Activated effector memory CD4-positive, alpha-beta T cell treated with anti-CD3 and anti-CD28 coated beads, Interleukin-2, amount 50 U/mL, for 16 hours (primary cell): ENCODE measurements around the gene ITGB3.
A peak's percentile ranks its signal among the peaks of the same experiment; 100 is the strongest.

Source experiments
- DNase-seq: peaks from one replicate; pipeline ENCODE4 v3.0.0-alpha.2; 2020

Gene ITGB3

DNA sequence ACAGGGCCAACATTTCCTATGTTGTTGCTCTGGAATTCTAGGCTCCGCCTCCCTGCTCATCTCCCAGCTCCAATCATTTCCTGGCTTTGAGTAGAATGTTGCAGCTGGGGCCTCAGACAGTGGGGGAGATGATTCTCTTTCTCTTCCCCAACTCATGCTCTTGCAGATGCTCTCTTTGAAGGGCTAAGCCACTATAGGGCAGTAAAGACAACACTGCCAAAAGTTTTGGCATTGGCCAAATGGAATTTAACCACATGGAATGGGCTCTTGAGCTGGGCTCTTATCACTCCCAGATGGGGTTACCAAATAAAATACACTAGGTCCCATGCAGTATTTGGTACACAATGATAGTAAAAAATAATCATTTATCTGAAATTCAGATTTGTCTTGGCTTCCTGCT, 50.6 kb downstream of the ITGB3 start:
- DNase-seq = no peak

DNA sequence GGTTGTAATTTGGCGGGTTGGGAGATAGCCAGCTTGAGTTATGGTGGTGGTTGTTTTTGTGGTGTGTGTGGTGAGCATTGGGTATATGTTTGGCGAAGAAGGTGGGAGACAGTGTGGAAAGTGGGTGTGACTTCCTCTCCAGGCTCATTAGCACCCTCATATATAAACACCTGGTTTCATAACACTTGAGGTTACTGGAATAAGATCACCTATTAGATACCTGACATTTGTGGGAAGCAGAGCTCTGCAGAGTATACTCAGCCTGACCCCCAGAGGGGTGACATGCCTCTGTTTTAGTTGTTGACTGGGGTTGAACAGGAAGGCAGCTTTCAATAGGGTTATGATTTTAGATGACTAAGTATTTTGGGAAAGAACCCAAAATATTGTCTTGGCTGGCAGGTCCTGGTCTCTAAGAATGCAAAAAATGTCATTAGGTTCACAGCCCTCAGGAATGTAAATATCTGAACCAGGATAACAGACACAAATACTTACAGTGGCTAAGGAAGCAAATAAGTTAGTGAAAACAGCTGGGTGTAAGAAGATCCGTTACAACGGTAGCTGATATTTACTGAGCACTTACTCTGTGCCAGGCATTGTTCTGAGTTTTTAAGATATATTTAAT, 51.8 kb downstream of the ITGB3 start:
- DNase-seq = no peak

DNA sequence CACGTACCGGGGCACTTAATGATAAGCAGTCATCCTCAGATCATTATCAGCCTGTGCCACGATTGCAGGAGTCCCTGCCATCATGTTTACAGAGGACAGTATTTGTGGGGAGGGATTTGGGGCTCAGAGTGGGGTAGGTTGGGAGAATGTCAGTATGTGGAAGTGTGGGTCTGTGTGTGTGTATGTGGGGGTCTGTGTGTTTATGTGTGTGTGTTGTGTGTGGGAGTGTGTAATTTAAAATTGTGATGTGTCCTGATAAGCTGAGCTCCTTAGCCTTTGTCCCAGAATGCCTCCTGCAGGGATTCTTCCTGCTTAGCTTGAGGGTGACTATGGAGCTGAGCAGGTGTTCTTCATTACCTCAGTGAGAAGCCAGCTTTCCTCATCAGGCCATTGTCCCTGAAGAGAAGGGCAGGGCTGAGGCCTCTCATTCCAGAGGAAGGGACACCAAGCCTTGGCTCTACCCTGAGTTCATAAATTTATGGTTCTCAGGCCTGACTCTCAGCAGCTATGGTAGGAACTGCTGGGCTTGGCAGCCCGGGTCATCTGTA, 56.6 kb downstream of the ITGB3 start:
- DNase-seq = no peak

DNA sequence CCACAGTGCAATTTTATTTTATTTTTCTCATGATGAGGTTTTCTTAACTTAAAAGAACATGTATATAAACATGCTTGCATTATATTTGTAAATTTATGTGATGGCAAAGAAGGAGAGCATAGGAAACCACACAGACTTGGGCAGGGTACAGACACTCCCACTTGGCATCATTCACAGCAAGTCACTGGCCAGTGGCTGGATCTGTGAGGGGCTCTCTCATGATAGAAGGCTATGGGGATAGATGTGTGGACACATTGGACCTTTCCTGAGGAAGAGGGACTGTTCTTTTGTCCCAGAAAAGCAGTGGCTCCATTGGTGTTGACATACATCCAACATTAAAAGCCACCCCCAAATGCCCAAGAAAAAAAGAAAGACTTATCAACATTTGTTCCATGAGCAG, 57.8 kb downstream of the ITGB3 start:
- no peak for DNase-seq

DNA sequence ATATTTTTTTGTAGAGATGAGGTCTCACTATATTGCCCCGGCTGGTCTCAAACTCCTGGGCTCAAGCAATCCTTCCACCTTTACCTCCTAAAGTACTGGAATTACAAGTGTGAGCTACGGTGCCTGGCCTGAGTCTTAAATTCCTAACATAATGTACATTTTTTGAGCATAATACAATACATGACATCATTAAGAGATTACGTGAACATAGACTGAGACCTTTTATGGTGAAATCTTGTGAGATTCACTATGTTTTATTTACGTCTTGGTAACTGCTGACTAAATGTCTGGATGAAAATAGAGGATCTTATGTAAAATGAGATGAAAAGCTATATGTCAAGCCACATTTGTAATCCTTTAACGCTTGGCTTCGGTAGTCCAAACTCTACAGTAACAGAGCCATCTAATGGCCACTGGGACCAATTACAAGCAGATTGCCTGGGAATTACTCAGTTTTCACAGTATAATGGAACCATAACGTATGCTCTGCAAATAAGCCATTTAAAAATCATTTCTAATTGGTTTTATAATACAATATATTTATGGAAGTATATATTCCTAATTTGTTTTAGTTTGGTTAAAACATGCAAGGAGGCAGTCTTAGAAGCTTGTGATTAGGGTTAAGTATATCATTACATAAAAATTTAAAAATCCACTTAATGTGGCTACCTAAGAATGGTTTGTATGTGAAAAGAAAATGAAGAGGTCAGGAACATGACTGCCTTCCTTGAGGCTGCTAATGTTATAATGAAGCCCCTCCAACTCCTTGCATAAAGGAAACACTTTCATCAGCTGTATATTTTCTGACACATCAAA, 62.0 kb downstream of the ITGB3 start:
- DNase-seq = no peak

DNA sequence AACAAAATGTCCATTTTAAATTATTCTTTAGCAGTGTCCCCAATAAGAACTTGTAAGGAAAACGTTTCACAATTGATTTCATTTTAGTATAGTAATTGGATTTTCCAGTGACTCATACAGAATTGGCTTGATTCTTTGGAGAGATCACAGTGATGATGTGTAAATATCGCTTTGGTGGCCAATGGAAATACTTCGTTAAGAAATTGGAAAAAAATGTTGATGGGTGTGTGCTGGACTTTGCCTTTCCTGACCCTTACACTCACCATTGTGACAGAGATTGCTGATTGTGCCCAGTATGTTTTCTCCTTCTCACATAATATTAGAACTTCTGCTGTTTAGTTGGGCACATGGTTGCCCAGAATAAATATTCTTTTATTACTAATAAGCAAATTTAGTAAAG, 62.7 kb downstream of the ITGB3 start:
- no peak for DNase-seq

DNA sequence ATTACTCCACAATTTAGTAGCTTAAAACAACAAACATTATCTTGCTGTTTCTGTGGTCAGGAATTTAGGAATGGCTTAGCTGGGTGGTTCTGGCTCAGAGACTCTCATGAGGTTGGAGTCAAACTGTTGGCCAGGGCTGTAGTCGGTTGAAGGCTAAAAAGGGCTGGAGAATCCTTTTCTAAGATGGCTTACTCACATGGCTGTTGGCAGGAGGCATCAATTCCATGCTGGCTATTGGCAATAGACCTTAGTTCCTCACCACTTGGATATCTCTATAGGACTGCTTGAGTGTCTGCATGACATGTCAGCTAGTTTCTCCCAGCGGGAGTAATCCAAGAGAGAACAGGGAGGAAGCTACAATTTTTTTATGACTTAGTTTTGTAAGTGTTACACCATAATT, 63.5 kb downstream of the ITGB3 start:
- no peak for DNase-seq

DNA sequence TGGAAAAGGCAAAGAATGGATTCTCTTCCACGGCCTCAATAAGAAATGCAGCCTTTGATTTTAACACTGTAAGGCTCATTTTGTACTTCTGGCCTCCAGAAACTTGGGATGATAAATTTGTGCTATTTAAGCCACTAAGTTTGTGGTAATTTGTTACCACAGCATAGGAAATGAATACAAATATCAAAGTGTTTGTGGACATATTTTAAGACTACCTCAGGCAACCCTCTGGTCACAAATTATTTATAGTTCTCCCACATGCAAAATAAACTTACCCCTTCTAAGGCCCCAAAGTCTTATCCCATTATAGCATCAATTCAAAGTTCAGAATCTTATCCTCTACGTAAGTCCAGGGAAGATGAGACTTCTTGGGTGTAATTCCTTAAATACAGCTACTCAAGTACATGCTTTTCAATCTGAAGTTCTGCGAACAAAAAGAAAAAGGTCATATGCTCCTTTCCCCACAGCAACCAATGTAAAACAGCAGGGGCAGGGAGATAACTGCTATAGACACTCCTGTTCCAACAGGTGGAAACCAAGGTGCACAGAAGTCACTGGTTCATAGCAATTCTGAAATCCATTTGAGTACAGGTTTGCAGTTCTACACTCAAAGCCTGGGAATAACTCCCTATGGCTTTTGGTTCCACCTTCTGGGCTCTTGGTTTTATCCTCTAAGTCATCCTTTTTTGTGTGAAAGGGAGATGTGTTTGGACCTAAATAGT, 64.7 kb downstream of the ITGB3 start:
- DNase-seq = no peak

DNA sequence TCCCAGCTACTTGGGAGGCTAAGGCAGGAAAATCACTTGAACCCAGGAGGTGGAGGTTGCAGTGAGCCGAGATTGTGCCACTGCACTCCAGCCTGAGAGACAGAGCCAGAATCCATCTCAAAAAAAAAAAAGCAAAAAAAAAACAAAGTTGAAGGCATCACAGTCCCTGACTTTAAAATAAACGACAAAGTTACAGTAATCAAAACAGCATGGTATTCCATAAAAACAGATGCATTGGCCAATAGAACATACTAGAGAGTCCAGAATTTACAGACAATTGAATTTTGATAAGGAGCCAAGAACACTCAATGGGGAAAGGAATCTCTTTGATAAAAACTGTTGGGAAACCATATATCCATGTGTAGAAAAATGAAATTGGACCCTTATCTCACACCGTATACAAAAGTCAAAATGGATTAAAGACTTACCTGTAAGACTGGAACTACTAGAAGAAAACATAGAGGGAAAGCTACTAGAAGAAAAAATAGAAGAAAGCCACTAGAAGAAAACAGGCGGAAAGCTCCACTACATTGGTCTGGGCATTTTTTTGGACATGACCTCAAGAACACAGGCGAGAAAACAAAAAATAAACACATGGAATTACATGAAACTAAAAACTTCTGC, 67.4 kb downstream of the ITGB3 start:
- DNase-seq = no peak

DNA sequence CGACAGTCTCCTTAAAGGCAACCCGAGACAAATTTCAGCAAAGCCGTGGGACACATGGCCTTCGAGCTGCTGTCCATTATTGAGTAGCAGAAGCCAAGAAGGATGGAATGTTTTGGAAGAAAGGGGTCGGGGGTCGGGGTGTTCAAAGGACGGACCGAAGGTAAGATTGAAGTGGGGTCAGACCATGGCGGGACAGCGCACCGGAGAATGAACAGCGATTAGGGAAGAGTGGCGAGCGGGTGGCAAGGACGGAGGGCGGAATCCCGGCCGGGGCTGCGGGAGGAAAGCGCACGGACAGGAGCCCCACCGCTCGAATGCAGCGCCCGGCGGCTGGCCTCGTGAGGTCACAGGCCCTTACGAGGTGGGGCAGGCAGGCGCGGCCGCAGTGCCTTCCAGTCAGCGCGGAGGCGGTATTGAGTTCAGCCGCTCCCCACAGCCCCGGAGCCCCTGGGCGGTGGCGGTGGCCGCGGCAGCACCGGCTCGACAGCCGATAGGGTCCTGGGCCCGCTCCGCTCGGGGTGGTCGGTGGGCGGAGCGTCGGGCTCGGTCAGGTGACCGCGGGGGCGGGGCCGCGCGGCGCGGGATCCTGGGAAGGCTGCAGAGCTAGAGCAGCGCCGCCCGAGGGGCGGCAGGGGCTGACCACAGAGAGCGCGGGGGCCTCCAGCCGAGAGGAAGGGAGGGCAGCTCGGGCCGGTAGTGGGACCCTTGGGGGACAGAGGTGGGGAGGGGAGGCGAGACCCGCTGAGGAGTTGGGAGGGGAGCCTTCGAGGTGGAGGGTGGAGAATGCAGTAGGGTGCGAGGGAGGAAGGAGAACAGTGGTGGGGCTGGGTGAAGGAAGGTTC, 70.0 kb downstream of the ITGB3 start, which contains the start of gene EFCAB13:
TSS of gene EFCAB13 (plus strand) at position 574 of the 842 bp plus-strand sequence. CDS start 4,399 bp downstream, outside the sequence.
- peak; percentile 91 for DNase-seq

DNA sequence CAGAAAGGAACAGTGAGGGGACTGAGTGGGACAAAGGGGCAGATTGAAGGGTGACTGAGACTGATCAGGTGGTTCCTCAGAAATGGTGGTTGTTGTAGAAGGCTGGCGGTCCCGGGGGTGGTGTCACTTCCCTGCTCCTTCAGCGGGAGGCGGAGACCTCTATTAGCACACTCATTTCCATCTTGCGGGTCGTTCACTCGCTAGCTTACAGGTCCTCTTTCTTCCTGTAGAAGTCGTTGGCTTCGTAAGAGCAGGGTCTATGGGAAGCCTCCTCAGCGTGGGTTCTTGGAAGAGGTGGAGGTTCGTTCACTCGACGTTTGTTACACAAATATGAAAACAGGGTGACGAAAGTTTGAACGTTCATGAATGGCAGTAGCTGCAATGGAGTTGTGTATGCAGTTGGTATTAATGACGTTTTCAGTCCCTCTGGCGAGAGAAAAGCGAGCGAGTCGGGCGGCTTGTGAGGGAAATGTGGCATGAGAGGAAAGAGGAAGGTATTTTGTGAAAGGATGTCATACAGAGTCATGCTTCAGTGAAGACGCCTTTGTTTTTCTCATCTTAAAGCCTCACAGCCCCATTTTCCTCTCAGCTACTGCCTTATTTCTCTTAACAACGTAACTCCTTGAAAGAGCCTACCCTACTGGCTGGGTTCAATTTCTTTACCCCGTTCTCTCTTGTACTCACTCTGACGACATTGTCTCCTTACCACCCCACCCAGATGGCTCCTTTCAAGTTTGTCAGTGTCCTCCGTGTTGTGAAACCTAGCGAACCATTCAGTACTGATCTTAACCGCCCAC, 70.8 kb downstream of the ITGB3 start:
- DNase-seq = peak; percentile 81

DNA sequence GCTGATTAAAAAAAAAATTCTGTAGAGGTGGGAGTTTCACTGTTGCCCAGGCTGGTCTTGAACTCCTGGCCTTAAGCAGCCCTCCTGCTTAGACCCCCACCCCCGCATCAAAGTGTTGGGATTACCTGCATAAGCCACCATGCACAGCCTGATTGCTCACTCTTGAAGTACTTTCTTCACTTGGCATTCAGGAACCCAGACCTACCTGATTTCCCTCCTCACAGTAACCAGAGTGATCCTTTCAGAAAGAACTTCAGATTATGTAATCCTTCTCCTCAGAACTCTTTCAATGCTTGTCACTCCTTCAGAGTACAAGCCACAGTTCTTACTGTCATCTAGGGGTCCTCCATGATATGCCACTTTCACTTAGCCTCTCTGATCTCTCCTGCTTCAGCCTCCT, 71.5 kb downstream of the ITGB3 start:
- DNase-seq = no peak

DNA sequence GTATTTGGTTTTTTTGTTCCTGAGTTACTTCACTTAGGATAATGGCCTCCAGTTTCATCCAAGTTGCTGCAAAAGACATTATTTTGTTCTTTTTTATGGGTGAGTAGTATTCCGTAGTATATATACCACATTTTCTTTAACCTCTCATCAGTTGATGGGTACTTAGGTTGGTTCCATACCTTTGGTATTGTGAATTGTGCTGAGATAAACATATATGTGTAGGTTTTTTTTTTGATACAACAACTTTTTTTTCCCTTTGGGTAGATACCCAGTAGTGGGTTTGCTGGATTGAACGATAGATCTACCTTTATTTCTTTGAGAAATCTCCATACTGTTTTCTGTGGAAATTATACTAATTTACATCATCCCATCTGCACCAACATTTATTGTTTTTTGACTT, 76.9 kb downstream of the ITGB3 start:
- DNase-seq = no peak

DNA sequence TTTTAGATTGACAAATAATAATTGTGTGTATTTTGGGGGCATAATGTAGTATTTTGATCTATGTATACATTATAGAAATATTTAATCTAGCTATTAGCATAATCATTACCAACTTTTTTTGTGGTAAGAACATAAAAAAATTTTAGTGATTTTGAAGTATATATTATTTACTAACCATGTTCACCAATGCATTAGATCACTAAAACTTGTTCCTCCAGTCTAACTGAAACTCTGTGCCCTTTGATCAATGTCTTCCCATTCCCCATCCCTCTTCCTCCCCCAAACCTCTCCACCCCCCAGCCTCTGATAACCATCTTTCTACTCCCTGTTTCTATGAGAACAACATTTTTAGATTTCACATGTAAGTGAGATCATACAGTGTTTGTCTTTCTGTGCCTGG, 78.7 kb downstream of the ITGB3 start:
- DNase-seq = no peak

DNA sequence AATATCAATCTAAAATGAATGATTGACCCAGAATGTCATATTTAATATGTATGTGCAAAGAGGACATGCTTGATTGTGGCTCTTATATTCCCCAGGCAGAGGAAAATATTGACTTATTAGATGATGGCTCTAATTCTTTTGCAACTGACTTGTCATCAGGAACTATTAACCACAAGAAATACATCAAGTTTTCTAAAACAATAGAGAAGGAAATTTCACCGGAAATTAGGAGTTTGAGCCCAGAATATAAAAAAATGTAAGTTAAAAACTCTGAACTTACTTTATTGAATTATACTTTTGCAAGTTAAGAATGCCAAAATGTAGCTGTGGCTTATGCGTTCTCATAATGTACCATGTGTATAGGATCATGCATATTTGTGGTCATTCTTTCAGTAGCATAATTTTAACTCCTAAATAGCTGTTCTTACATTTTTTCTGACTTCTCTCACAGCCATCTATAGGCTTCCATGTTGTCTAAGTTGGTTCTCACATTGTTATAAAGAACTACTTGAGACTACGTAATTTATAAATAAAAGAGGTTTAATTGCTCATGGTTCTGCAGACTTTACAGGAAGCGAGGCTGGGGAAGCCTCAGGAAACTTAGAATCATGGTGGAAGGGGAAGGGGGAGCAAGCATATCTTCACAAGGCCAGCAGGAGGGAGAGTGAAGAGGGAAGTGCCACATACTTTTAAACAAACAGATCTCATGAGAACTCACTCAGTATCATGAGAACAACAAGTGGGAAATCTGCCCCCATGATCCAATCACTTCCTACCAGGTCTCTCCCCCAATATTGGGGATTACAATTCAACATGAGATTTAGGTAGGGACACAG, 81.7 kb downstream of the ITGB3 start:
- DNase-seq = no peak

DNA sequence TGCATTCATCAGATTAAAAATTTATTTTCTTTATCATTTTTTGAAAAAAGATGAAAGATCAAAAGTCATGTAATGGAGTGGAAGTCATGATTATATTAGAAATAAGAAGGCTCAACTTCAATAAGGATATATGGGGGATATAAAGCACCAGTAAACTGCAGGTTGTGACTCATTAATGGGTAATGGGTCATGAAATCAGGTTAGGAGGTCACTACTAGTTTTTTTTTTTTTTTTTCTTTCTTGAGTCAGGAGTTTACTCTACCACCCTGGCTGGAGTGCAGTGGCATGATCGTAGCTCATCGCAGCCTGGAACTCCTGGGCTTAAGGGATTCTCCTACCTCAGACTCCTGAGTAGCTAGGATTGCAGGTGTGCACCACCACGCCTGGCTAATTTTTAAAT, 84.4 kb downstream of the ITGB3 start:
- no peak for DNase-seq

DNA sequence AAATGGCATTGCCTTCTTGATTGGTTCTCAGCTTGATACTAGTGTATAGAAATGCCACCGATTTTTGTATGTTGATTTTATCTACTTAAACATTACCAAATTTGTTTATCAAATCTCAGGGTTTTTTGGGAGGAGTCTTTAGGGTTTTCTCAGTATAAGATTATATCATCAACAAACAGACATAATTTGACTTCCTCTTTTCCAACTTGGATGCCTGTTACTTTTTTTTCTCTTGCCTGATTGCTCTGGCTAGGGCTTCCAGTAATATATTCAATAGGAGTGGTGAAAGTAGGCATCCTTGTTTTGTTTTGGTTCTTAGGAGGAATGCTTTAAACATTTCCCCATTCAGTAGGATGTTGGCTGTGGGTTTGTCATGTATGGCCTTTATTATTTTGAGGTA, 99.2 kb downstream of the ITGB3 start:
- DNase-seq = no peak

DNA sequence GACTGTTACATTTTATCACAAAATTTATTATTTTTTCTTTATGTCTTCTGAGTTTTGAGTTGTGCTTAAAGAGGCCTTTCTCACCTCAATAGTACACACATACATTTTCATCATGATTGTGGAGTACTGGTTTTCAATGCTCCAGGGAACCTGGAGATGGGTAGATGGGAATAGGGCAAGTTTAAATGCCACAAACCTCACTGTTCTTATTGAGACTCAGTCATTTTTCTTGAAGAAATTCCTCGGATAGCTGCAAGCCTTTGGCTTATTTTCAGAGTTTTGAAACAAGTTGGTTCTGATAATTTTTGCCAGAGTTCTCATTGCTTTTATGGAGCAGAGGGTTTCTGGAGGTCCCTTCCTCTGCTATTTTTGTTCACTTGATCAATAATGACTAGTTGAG, 105.0 kb downstream of the ITGB3 start:
- DNase-seq = no peak
